HepG2 (cell line): ENCODE measurements around the gene ZFAND3. TPM values are rescaled to one million over a fixed set of nuclear protein-coding genes. Genes with fewer than 3 reads are reported as not detected.
A peak's percentile ranks its signal among the peaks of the same experiment; 100 is the strongest.

Experiments
- AKNA ChIP-seq: sonication (generic); formaldehyde crosslinking; IDR thresholded peaks from 2 replicates; pipeline ENCODE4 v1.4.0; 2020; ENCODE audit warnings: missing genetic modification reagents, borderline replicate concordance
- CREM ChIP-seq, 2 experiments: sonication (generic) in 1 of 2; formaldehyde crosslinking in 1 of 2; IDR thresholded peaks; 2 replicates each; pipeline versions ENCODE4 v1.4.0 to v1.6.1; 2016 to 2020; ENCODE audit warnings: antibody characterized with exemption in 1 of 2, mild to moderate bottlenecking in 1 of 2, missing genetic modification reagents in 1 of 2
- ETV5 ChIP-seq: IDR thresholded peaks from 2 replicates; pipeline ENCODE4 v1.6.1; 2018; ENCODE audit warnings: missing biosample characterization, missing genetic modification reagents, inconsistent platforms, borderline replicate concordance
- MTA3 ChIP-seq: sonication (generic); formaldehyde crosslinking; IDR thresholded peaks from 2 replicates; pipeline ENCODE4 v1.4.0; 2020; ENCODE audit warnings: missing genetic modification reagents
- NFKBIZ ChIP-seq: IDR thresholded peaks from 2 replicates; pipeline ENCODE4 v1.6.1; 2018; ENCODE audit warnings: missing genetic modification reagents, missing compliant biosample characterization
- NR2F6 ChIP-seq, 2 experiments: IDR thresholded peaks; 2 replicates each; pipeline ENCODE4 v1.6.1; 2016; ENCODE audit warnings: antibody characterized with exemption in 1 of 2, mild to moderate bottlenecking in 1 of 2
- PHF20 ChIP-seq: sonication (generic); formaldehyde crosslinking; IDR thresholded peaks from 2 replicates; pipeline ENCODE4 v1.5.0; 2020; ENCODE audit warnings: mild to moderate bottlenecking, missing genetic modification reagents
- RFX3 ChIP-seq: IDR thresholded peaks from 2 replicates; pipeline ENCODE4 v1.6.1; 2016; ENCODE audit warnings: missing biosample characterization, missing genetic modification reagents
- STAT5B ChIP-seq: sonication (generic); formaldehyde crosslinking; IDR thresholded peaks from 2 replicates; pipeline ENCODE4 v1.4.0; 2020; ENCODE audit warnings: missing genetic modification reagents
- YY1 ChIP-seq: IDR thresholded peaks from 2 replicates; pipeline ENCODE4 v1.6.1; 2011; ENCODE audit warnings: low read length, low read depth, moderate library complexity, mild to moderate bottlenecking; ENCODE audit not compliant: insufficient read depth, insufficient replicate concordance
- ZIK1 ChIP-seq: sonication (generic); formaldehyde crosslinking; IDR thresholded peaks from 2 replicates; pipeline ENCODE4 v1.5.0; 2020; ENCODE audit warnings: mild to moderate bottlenecking, low read depth, missing genetic modification reagents, borderline replicate concordance
- ZNF282 ChIP-seq: fragments of 450-650 bp; IDR thresholded peaks from 2 replicates; pipeline ENCODE4 v1.6.1; 2018; ENCODE audit not compliant: partially characterized antibody
- ZNF704 ChIP-seq: sonication (generic); formaldehyde crosslinking; IDR thresholded peaks from 2 replicates; pipeline ENCODE4 v1.8.1; 2023; ENCODE audit warnings: mild to moderate bottlenecking, inconsistent platforms, moderate library complexity, missing genetic modification reagents, borderline replicate concordance
- ZNF709 ChIP-seq: sonication (generic); formaldehyde crosslinking; IDR thresholded peaks from 2 replicates; pipeline ENCODE4 v1.5.0; 2020; ENCODE audit warnings: mild to moderate bottlenecking, missing genetic modification reagents
- ZNF768 ChIP-seq: sonication (generic); formaldehyde crosslinking; IDR thresholded peaks from 2 replicates; pipeline ENCODE4 v1.4.0; 2020; ENCODE audit warnings: missing genetic modification reagents
- ZSCAN29 ChIP-seq: sonication (generic); formaldehyde crosslinking; conservative IDR thresholded peaks from 2 replicates; pipeline ENCODE4 v1.4.0; 2020; ENCODE audit warnings: mild to moderate bottlenecking, missing genetic modification reagents
- polyA plus RNA-seq, 8 experiments: library from polyadenylated mRNA; depleted of rRNA in 3 of 8; stranded (reverse) in 7 of 8; unstranded in 1 of 8; fragments of >200 nt; fragmentation: Illumina TruSeq in 4 of 8; extraction: Trizol in 4 of 8; gene quantifications; 2 replicates each; pipeline versions ENCODE4 v1.2.1 to v1.2.3, GENCODE V29; 2011 to 2016; ENCODE audit warnings: low read depth in 4 of 8, missing spikeins in 1 of 8, mixed read lengths in 1 of 8; ENCODE audit not compliant: insufficient read depth in 1 of 8
- total RNA-seq, 5 experiments: library from RNA; depleted of rRNA; stranded (reverse); fragments of >200 nt; fragmentation: Illumina TruSeq; extraction: Trizol; gene quantifications; 2 replicates each; pipeline ENCODE4 v1.2.3, GENCODE V29; 2016; ENCODE audit warnings: low read depth in 1 of 5
- TF ChIP-seq, protein P1 (sequence below): sonication (generic); formaldehyde crosslinking; IDR thresholded peaks from 2 replicates; pipeline ENCODE4 v1.4.0; 2020; ENCODE audit warnings: missing genetic modification reagents; ENCODE audit errors: not compliant biosample characterization
- TF ChIP-seq, protein P2 (sequence below): sonication (generic); formaldehyde crosslinking; conservative IDR thresholded peaks from 2 replicates; pipeline ENCODE4 v1.8.0; 2022; ENCODE audit warnings: mild to moderate bottlenecking, moderate library complexity, missing genetic modification reagents

Gene ZFAND3
- total and polyA plus RNA-seq, 2 of the 13 experiments (the other 11 are each of a cell fraction or from before 2014, with no cell fraction given), result 16.4 to 17.1 TPM

- TF ChIP-seq AKNA (CRISPR knock-in tag) (0 out of 2 replicates have a peak, but pooled peaks have one; percentile 47), ETV5 (CRISPR knock-in tag) (no peak), MTA3 (no peak), CREM (IDR thresholded peaks at IDR 0.05) (no peak), CREM (CRISPR knock-in tag; IDR thresholded peaks at IDR 0.05) (no peak), NFKBIZ (no peak; the same call in 1 of the 2 replicates), ZSCAN29 (CRISPR knock-in tag) (no peak), NR2F6 (IDR thresholded peaks at IDR 0.05) (peak; percentile 23; the same call in 1 of the 2 replicates), NR2F6 (CRISPR knock-in tag; IDR thresholded peaks at IDR 0.05) (no peak), PHF20 (CRISPR knock-in tag) (peak; percentile 74), YY1 (peak; percentile 29), ZNF709 (CRISPR knock-in tag) (0 out of 2 replicates have a peak, but pooled peaks have one; percentile 12), ZNF768 (CRISPR knock-in tag) (no peak), ZNF282 (no peak), ZIK1 (CRISPR knock-in tag) (peak; percentile 91), RFX3 (CRISPR knock-in tag) (no peak), ZNF704 (no peak; the same call in 1 of the 2 replicates), STAT5B (CRISPR knock-in tag) (peak; percentile 24; the same call in 1 of the 2 replicates)
- TF ChIP-seq, protein P1, sequence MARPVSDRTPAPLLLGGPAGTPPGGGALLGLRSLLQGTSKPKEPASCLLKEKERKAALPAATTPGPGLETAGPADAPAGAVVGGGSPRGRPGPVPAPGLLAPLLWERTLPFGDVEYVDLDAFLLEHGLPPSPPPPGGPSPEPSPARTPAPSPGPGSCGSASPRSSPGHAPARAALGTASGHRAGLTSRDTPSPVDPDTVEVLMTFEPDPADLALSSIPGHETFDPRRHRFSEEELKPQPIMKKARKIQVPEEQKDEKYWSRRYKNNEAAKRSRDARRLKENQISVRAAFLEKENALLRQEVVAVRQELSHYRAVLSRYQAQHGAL, result peak; percentile 49
- TF ChIP-seq, protein P2, sequence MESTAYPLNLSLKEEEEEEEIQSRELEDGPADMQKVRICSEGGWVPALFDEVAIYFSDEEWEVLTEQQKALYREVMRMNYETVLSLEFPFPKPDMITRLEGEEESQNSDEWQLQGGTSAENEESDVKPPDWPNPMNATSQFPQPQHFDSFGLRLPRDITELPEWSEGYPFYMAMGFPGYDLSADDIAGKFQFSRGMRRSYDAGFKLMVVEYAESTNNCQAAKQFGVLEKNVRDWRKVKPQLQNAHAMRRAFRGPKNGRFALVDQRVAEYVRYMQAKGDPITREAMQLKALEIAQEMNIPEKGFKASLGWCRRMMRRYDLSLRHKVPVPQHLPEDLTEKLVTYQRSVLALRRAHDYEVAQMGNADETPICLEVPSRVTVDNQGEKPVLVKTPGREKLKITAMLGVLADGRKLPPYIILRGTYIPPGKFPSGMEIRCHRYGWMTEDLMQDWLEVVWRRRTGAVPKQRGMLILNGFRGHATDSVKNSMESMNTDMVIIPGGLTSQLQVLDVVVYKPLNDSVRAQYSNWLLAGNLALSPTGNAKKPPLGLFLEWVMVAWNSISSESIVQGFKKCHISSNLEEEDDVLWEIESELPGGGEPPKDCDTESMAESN, result no peak
Observed at GRCh38 chr6:37818536-37819176, 871 bp upstream of the ZFAND3 start (continued).
